HG02852 (cell line): ENCODE data around the gene DENND1C.
"Not testable (repeated sequence)": the region's sequence is repeated elsewhere in the genome, so short reads cannot be mapped to it uniquely, and the experiment has no call there.

ENCODE experiments used
- ATAC-seq: cut with Tn5 transposase; IDR thresholded peaks from one replicate; pipeline ENCODE4 v1.9.1; 2021; ENCODE audit warnings: mild to moderate bottlenecking, moderate library complexity; ENCODE audit not compliant: unreplicated experiment

The DENND1C gene

DNA sequence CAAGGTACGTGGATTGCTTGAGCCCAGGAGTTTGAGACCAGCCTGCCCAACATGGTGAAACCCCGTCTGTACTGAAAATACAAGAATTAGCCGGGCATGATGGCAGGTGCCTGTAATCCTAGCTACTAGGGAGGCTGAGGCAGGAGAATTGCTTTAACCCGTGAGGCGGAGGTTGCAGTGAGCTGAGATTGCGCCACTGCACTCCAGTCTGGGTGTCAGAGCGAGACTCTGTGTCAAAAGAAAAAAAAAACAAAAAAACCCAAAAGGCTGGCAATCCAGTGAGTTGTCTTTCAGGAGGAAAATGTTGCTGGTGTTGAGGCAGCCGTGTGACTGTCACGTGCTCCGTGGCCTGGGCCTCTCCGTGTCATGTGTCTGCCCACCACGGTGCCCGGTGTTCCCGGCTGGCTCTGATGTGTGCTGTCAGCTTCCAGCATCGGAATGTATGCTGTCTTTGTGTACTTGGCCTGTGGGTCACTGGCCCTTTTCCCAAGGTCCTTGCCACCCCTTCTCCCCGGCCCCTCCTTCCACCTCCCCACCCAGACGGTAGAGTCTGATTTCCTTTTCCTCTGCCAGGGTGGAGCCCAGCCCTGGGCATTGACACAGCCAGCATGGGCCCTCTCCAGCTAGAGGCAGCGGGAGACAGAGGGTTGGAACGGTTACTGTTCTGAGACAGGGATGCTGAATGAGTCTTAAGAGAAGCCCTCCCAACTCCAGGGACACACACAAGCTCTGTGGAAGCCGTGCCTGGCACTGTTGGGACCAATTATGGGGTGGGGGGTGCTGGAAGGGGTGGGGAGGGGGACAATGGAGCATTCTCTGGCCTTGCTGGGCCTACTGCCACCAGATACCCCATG lies 27.8 kb upstream of the DENND1C start:
- no peak for ATAC-seq

DNA sequence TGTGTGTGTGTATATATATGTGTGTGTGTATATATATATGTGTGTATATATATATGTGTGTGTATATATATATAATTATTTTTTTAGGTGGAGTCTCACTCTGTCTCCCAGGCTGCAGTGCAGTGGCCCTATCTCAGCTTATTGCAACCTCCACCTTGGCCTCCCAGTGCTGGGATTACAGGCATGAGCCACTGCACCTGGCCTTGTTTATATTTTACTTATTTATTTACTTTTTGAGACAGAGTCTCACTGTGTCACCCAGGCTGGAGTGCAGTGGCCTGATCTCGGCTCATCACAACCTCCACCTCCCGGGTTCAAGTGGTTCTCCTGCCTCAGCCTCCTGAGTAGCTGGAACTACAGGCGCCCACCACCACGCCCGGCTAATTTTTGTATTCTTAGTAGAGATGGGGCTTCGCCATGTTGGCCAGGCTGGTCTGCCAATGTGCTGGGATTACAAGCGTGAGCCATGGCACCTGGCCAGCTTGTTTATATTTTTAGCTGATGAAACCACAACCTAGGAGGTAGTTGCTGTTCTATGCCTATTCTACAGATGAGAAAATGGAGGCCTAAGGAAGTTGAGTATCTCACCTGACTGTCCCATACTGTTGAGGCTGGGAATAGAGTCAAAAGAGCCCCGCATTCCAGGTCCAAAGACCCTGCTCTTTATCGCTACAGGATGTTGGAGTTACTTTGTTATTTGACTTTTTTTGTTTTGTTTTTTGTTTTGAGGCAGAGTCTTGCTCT lies 26.6 kb upstream of the DENND1C start:
- not testable (repeated sequence) for ATAC-seq

DNA sequence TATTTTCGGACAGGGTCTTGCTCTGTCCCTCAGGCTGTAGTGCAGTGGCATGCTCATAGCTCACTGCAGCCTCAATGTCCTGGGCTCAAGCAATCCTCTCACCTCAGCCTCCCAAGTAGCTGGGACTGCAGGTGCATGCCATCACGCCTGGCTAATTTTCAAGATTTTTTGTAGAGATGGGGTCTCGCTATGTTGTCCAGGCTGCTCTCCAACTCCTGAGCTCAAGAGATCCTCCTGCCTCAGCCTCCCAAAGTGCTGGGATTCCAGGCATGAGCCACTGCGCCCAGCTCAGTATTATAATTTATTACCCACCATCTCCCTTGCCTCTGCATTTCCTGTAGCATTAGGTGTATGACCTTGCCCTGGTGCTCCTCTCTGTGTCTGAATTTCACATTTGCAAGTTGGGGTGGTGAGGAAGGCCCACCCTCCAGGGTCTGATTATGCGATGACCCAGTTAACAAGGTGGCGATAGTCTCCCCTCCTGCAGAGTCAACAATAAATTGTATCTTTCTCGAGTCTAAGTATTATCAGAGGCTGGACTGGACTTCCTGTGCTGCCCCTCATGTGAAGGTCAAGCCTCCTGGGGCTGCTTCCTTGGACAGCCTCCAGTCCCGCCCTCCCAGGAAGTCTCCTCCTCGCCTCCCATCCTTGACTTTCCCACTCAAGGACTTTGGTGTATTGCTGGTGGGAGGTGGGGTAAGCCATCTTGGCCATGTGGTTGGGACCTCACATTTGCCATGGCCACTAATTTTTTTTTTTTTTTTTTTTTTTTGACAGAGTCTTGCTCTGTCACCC lies 22.0 kb upstream of the DENND1C start:
- ATAC-seq, result no peak

DNA sequence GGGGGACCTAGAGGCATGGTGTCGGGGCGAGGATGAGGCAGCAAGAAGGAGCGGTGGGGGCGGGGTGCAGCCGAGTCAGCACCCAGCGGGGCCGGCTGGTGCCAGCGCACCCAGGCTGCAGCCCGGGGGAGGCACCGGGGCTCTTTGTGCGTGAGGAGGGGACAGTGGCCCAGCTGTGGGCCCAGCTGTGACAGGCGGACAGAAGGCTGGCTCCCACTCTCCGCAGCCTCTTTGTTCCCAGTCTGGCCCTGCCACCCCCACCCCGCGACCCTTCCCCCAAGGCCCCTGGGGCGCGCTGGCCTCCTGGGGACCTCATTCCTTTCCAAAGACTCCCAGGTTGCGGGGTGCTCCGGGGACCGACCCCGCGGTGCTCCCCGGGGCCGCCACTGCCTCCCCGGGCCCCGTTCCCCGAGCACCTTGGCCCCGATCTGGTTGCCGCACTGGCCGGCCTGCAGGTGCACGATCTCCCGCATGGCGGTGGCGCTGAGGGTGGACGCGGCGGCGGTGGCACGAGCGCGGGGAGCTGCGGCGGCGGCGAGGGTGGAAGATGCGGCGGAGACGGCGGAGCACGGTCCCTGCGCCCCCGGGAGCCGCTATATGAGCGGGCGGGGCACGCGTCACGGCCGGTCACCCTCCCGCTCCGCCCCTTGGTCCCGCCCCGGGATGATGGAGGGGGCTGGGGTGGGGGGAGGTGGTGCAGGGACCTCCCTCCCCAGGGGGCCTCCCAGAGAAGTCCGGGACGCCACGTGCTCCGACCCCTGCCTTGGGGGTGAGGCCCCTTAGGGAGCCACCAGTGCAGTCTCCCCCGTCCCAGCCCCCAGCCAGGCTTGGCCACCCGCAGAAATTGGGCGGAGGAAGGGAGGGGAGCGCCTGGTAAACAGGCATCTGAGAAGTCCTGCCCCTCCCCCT lies 20.4 kb upstream of the DENND1C start, which contains the start of gene TUBB4A:
Gene TUBB4A, minus strand, starts transcription at position 570 of the 909 bp plus-strand sequence. Its CDS starts 97 bp downstream, at position 473.
- no peak for ATAC-seq

GRCh38 chr19:6500837-6501739 lies 19.5 kb upstream of the DENND1C start:
- ATAC-seq, result no peak

GRCh38 chr19:6499052-6499790 lies 17.6 kb upstream of the DENND1C start:
- ATAC-seq, result no peak

DNA sequence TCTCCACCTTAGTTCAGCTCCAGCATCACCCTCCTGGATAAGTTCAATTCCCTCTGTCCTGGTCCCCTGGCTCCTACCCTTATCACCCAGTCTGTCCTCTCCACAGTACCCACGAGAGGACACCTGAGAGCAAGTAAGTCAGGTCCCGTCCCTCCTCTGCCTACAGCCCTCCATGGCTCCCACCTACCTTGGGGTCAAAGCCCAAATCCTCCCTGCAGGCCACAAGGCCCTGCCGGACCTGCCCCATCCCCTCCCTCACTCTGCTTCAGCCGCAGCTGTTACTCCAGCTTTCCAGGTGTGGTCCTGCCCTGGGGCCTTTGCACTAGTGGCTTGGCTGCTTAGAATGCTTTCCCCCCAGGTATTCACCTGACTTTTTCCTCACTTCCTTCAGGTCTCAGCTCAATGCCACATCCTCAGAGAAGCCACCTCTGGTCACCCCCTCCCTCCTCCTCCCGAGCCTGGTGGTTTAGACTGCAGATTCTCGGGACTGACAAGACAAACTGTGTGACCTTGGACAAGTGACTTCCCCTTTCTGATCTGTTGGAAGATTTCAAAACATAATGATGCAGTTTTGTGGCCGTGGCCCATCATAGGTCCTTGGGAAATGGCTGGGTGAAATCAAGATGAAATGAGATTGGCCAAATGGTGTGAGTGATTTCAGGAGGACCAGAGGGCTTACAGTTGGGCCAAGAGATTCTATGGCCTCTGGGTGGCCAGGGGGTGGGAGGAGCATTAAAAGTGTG lies 16.9 kb upstream of the DENND1C start:
- no peak for ATAC-seq

DNA sequence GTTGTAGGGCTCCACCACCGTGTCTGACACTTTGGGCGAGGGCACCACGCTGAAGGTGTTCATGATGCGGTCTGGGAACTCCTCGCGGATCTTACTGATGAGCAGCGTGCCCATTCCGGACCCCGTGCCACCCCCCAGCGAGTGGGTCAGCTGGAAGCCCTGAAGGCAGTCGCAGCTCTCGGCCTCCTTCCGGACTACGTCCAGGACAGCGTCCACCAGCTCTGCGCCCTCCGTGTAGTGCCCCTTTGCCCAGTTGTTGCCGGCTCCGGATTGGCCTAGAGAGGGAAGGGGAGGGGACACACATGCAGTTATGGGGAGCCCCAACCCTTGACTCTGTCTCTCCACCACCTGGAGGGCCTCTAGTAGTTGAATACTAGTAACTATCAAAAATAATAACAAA lies 14.4 kb upstream of the DENND1C start:
- no peak for ATAC-seq

GRCh38 chr19:6494438-6495036 lies 12.9 kb upstream of the DENND1C start:
- ATAC-seq, result no peak

DNA sequence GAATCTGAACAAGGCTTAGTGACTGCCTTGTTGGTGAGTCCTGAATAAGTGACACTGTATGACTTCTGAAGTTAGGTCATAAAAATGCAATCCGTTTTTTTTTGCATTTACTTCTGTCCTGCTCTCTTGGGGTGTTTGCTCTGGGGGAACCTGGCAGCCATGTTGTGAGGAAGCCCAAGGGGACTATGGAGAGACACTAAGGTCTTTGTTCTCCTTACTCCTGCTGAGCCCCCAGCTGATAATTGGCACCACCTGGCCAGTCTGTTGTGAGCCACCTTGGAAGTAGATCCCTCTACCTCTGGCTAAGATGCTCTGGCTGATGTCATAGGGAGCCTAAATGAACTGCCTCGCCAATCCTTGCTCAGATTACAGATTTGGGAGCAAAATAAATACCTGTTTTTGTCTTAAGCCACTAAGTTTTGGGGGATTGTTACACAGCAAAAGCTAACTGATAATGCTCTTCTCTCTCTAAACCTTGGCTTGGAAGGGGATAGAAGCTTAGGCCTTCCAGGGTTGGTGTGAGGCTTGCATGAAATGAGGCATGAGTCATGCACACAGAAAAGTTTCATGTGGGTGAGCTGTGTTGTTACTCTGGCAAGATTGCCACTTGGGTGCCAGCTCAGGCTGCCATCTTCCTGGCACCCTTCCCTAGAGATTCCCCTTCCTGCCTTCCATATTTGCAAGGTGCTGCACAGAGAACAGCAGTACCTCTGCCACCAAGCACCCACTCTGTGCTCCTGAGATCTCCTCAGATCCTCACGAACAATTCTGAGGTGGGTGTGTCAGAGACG lies 10.4 kb upstream of the DENND1C start:
- ATAC-seq, result no peak

- ATAC-seq, result no peak
Measured at GRCh38 chr19:6490134-6490533, 8.5 kb upstream of the DENND1C start.

- ATAC-seq, result no peak
Measured at GRCh38 chr19:6489278-6490061, 7.9 kb upstream of the DENND1C start.

GRCh38 chr19:6484831-6485230 lies 3.2 kb upstream of the DENND1C start:
- no peak for ATAC-seq

DNA sequence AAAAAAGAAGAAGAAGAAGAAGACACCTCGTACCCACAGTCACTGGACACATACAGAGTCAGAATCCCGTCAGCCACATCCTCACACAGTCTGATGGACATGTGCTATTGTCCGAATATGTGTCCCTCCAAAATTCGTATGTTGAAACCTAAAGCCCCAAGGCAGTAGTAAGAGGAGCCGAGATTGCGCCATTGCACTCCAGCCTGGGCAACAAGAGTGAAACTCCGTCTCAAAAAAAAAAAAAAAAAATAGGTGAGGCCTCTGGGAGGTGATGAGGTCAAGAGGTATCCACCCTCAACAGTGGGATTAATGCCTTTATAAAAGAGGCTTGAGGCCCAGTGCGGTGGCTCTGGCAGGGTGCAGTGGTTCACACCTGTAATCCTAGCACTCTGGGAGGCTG lies 2.6 kb upstream of the DENND1C start:
- ATAC-seq, result no peak

- ATAC-seq, result no peak
Measured at GRCh38 chr19:6483235-6483634, 1.6 kb upstream of the DENND1C start.

DNA sequence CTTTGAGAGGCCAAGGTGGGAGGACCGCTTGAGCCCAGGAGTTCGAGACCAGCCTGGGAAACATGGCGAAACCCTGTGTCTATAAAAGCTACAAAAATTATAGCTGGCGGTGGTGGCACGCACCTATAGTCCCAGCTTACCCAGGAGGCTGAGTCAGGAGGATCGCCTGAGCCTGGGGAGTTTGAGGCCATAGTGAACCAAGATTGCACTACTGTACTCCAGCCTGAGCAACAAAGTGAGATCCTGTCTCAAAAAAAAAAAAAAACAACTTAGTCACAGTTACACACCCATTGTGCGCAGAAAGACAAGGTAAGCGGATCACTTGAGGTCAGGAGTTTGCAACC lies 728 bp upstream of the DENND1C start:
- no peak for ATAC-seq
